ENCODE measurements around the gene NOCT. TPM values are rescaled to one million over a fixed set of nuclear protein-coding genes. Genes with fewer than 3 reads are reported as not detected.

Gene NOCT
- total and polyA plus RNA-seq, 2 of the 8 experiments (the other 6 are each of a cell fraction or from before 2014, with no cell fraction given): 10.4 to 45.5 TPM

DNA sequence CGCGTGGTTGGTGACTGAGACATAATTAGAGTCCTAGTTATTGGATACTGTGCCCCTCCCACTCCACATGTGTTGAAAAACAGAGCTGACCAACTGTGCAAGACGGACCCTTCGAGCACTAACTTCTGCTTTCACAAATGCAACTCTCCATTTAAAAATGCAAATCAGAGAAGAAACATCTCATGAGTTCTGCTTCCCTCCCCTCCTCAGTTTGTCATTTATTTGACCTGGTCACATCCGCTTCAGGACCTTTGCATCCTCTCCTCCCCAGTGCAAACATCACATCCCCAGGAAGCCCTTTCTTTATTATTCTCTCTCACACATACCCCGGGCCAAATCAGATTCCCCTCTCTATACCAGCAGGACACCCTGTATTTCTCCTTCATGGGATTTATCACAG, 38.1 kb upstream of the NOCT start:
- Histone ChIP-seq H3K79me2 (ENCODE audit: control insufficient read depth in 1 of 2, insufficient read depth in 2 of 2, low read length in 2 of 2) (no peaks in the 10 kb centered on the region), H2BK20ac (ENCODE audit: low read length) (peak overlapping the region; percentile 98; the same call in 1 of the 2 replicates), H3K4me2 (ENCODE audit: insufficient read depth in 1 of 2, low read depth in 2 of 2, low read length in 2 of 2) (peak overlapping the region in 1 of 2 experiments; percentile 13; a peak in 1 of 4 replicates), H2BK15ac (ENCODE audit: low read length) (no peak overlapping the region), H2BK5ac (ENCODE audit: low read depth, low read length) (peak overlapping the region; percentile 77; the same call in 1 of the 2 replicates), H4K91ac (replicated peaks; ENCODE audit: insufficient read length, low read length) (peak overlapping the region; percentile 79), H2BK12ac (ENCODE audit: low read depth, low read length) (peak overlapping the region; percentile 10; the same call in 1 of the 2 replicates), H3K9me3 (ENCODE audit: insufficient read depth in 2 of 2, low read depth in 1 of 2, low read length in 1 of 2) (no peaks in the 10 kb centered on the region), H3K4me3 (ENCODE audit: extremely low read depth in 1 of 4, insufficient read depth in 2 of 4, low read depth in 3 of 4, low read length in 4 of 4) (no peak overlapping the region), H3K4me1 (replicated peaks in 1 of 4; ENCODE audit: control insufficient read depth in 3 of 4, insufficient read depth in 4 of 4, low read length in 3 of 4) (peaks cover 15 to 27% (median 19%) of the 10 kb centered on the region in 4 experiments), H3K56ac (replicated peaks; ENCODE audit: insufficient read length, low read depth, low read length) (no peak overlapping the region), H2BK120ac (replicated peaks; ENCODE audit: low read depth, low read length) (peak overlapping the region; percentile 69), H3K27me3 (replicated peaks in 1 of 4; ENCODE audit: control insufficient read depth in 3 of 4, extremely low read depth in 1 of 4, insufficient read depth in 3 of 4, low read length in 3 of 4) (no peaks in the 10 kb centered on the region), H4K8ac (ENCODE audit: extremely low read depth, insufficient read depth, low read length) (no peak overlapping the region), H3K27ac (ENCODE audit: low read depth, low read length) (no peak overlapping the region), H3K18ac (ENCODE audit: extremely low read depth, low read length) (peak overlapping the region; percentile 86), H2AFZ (ENCODE audit: low read length) (no peak overlapping the region), H2AK5ac (ENCODE audit: low read depth, low read length) (0 out of 2 replicates have a peak overlapping the region, but pooled peaks have one; percentile 17), H3K79me1 (ENCODE audit: low read depth, low read length) (no peaks in the 10 kb centered on the region), H4K20me1 (replicated peaks in 1 of 2; ENCODE audit: control insufficient read depth in 1 of 2, insufficient read depth in 2 of 2, low read length in 2 of 2) (no peaks in the 10 kb centered on the region), H3K4ac (replicated peaks; ENCODE audit: insufficient read length, low read depth, low read length) (no peak overlapping the region), H4K5ac (ENCODE audit: insufficient read length, low read depth, low read length) (no peak overlapping the region), H3K23me2 (ENCODE audit: low read depth, low read length) (no peaks in the 10 kb centered on the region), H3K23ac (ENCODE audit: insufficient read length) (no peak overlapping the region), H3K36me3 (ENCODE audit: control insufficient read depth in 2 of 4, insufficient read depth in 4 of 4, low read length in 3 of 4) (no peaks in the 10 kb centered on the region), H3K14ac (ENCODE audit: insufficient read length) (no peak overlapping the region), H3K9ac (replicated peaks in 1 of 4; ENCODE audit: extremely low read depth in 1 of 4, low read depth in 3 of 4, low read length in 3 of 4) (no peak overlapping the region)
- CTCF ChIA-PET (ENCODE audit: partially characterized antibody): interaction anchor here (0.8 to 1.3 kb wide), 4 partner anchors 9 to 53 kb away, joined by 3 read pairs; no protein-coding TSS in a partner anchor
- POLR2A ChIA-PET (ENCODE audit: partially characterized antibody): interaction anchor here (1.6 kb wide), 1 partner anchor 37 kb away, joined by 5 read pairs; no protein-coding TSS in a partner anchor
- DNase-seq (ENCODE audit: low read depth in 1 of 2, low spot score in 2 of 2): peak in 1 of 2 experiments; percentile 41
- WGBS, 2 experiments (ENCODE audit: extremely low coverage in 1 of 2, insufficient coverage in 1 of 2, insufficient read length in 1 of 2, insufficient replicate concordance in 2 of 2, low coverage in 1 of 2, low lambda C conversion rate in 2 of 2, missing lambda C conversion rate in 1 of 2): 61% methylated on average over 6 of the region's 6 CpGs; no CpG with 5 or more reads in 1 of the 2 experiments
- FAIRE-seq: no peak
- TF ChIP-seq NRF1 (IDR thresholded peaks at IDR 0.05; ENCODE audit: low read depth, low read length) (no peak), POLR2AphosphoS5 (IDR thresholded peaks at IDR 0.05; ENCODE audit: low read depth, low read length) (no peak), KDM4A (IDR thresholded peaks at IDR 0.05; ENCODE audit: low read depth, low read length, severe bottlenecking) (no peak), POLR2A (IDR thresholded peaks at IDR 0.05; ENCODE audit: control extremely low read depth in 1 of 2, low read depth in 2 of 2, low read length in 2 of 2) (no peak), GABPA (IDR thresholded peaks at IDR 0.05; ENCODE audit: borderline replicate concordance, insufficient read depth, low read length) (no peak), SUZ12 (IDR thresholded peaks at IDR 0.05; ENCODE audit: low read length) (no peak), EGR1 (IDR thresholded peaks at IDR 0.05; ENCODE audit: borderline replicate concordance, low read depth, low read length) (no peak), TEAD4 (IDR thresholded peaks at IDR 0.05; ENCODE audit: low read depth, low read length) (no peak), GTF2F1 (IDR thresholded peaks at IDR 0.05; ENCODE audit: borderline replicate concordance, low read depth, low read length) (no peak), NANOG (IDR thresholded peaks at IDR 0.05; ENCODE audit: insufficient read depth, low read depth, low read length, poor library complexity, severe bottlenecking) (no peak)
- TF ChIP-seq, protein P1, sequence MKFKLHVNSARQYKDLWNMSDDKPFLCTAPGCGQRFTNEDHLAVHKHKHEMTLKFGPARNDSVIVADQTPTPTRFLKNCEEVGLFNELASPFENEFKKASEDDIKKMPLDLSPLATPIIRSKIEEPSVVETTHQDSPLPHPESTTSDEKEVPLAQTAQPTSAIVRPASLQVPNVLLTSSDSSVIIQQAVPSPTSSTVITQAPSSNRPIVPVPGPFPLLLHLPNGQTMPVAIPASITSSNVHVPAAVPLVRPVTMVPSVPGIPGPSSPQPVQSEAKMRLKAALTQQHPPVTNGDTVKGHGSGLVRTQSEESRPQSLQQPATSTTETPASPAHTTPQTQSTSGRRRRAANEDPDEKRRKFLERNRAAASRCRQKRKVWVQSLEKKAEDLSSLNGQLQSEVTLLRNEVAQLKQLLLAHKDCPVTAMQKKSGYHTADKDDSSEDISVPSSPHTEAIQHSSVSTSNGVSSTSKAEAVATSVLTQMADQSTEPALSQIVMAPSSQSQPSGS (IDR thresholded peaks at IDR 0.05; ENCODE audit: low read length): no peak
- TF ChIP-seq, protein P2, sequence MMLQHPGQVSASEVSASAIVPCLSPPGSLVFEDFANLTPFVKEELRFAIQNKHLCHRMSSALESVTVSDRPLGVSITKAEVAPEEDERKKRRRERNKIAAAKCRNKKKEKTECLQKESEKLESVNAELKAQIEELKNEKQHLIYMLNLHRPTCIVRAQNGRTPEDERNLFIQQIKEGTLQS (IDR thresholded peaks at IDR 0.05; ENCODE audit: insufficient read depth, low read depth, low read length): no peak

Measured in H1 (cell line).